Activated CD8-positive, alpha-beta T cell treated with anti-CD3 and anti-CD28 coated beads for 36 hours (primary cell): Measurements from ENCODE around the gene SERPINA12. TPM values are rescaled to one million over a fixed set of nuclear protein-coding genes. Genes with fewer than 3 reads are reported as not detected.

Source experiments
- ATAC-seq: fragments of 200-7000 bp; cut with Tn5 transposase; one replicate; pipeline ENCODE4 v1.10.0; 2021; ENCODE audit warnings: mild to moderate bottlenecking, moderate library complexity
- CTCF ChIA-PET: fragments of 350-600 bp; sonication (Branson Sonifier 250); formaldehyde crosslinking; loops from one replicate; lab custom pipeline; 2021; ENCODE audit warnings: antibody characterized with exemption; lab: Charles Lee
- POLR2A ChIA-PET: fragments of 350-600 bp; sonication (Branson Sonifier 250); formaldehyde crosslinking; loops from one replicate; lab custom pipeline; 2021; ENCODE audit warnings: antibody characterized with exemption; lab: Charles Lee
- DNase-seq: peaks from one replicate; pipeline ENCODE4 v3.0.0-alpha.2; 2020
- H3K27ac Mint-ChIP-seq: one replicate; pipeline ENCODE4 v1.8.0; 2021; ENCODE audit warnings: mild to moderate bottlenecking, mixed read lengths
- H3K27me3 Mint-ChIP-seq: one replicate; pipeline ENCODE4 v1.8.0; 2021; ENCODE audit warnings: mixed read lengths
- H3K36me3 Mint-ChIP-seq: one replicate; pipeline ENCODE4 v1.8.0; 2021; ENCODE audit warnings: low read depth, mixed read lengths
- H3K4me1 Mint-ChIP-seq: one replicate; pipeline ENCODE4 v1.8.0; 2021; ENCODE audit warnings: low read depth, mixed read lengths
- H3K4me3 Mint-ChIP-seq: one replicate; pipeline ENCODE4 v1.8.0; 2021; ENCODE audit warnings: mild to moderate bottlenecking, moderate library complexity, mixed read lengths
- H3K9me3 Mint-ChIP-seq: one replicate; pipeline ENCODE4 v1.8.0; 2021; ENCODE audit warnings: mixed read lengths
- CTCF ChIP-seq: fragments of 200-600 bp; IDR thresholded peaks from one replicate; pipeline ENCODE4 v1.8.0; 2022; ENCODE audit warnings: antibody characterized with exemption, mild to moderate bottlenecking
- intact Hi-C: fragments of 100-400 bp; cut with micrococcal nuclease; formaldehyde crosslinking; loops from one replicate; pipeline ENCODE4 v1.10.0; 2022
- total RNA-seq, 2 experiments: library from RNA; stranded (reverse); gene quantifications; one replicate each; pipeline ENCODE4 v1.2.3, GENCODE V29; 2021

Gene SERPINA12
- total RNA-seq, 2 experiments from 2014 or later: not detected

- Mint-ChIP-seq H3K4me3 (no peak overlapping the region), H3K27ac (no peak overlapping the region), H3K27me3 (peaks cover 9% of the 10 kb centered on the region), H3K4me1 (no peaks in the 10 kb centered on the region), H3K9me3 (peaks cover 11% of the 10 kb centered on the region), H3K36me3 (no peaks in the 10 kb centered on the region)
- intact Hi-C loops: no loop called here
- DNase-seq: no peak
- ChIA-PET POLR2A (interaction anchor here (0.7 kb wide), 1 partner anchor 28 kb away, joined by 3 read pairs; no protein-coding TSS in a partner anchor), CTCF (no interaction called here)
- no peak for TF ChIP-seq CTCF
- no peak for ATAC-seq
Measured at GRCh38 chr14:94466706-94467370, 42.4 kb downstream of the SERPINA12 start.

- intact Hi-C loops: no loop called here
- DNase-seq: no peak
- H3K9me3 Mint-ChIP-seq: peaks cover 11% of the 10 kb centered on the region
- no peak for ATAC-seq
- H3K4me1 Mint-ChIP-seq: no peaks in the 10 kb centered on the region
- ChIA-PET POLR2A (no interaction called here), CTCF (no interaction called here)
- H3K27ac Mint-ChIP-seq: no peak overlapping the region
- TF ChIP-seq CTCF: no peak
- H3K27me3 Mint-ChIP-seq: peaks cover 14% of the 10 kb centered on the region
- no peaks in the 10 kb centered on the region for H3K36me3 Mint-ChIP-seq
- no peak overlapping the region for H3K4me3 Mint-ChIP-seq
Measured at GRCh38 chr14:94465042-94465441, 44.2 kb downstream of the SERPINA12 start.

- Mint-ChIP-seq H3K9me3 (peaks cover 11% of the 10 kb centered on the region), H3K4me3 (no peak overlapping the region), H3K27ac (no peak overlapping the region), H3K27me3 (peaks cover 14% of the 10 kb centered on the region), H3K4me1 (no peaks in the 10 kb centered on the region), H3K36me3 (no peaks in the 10 kb centered on the region)
- DNase-seq: no peak
- ATAC-seq: no peak
- intact Hi-C loops: no loop called here
- POLR2A ChIA-PET: no interaction called here
- TF ChIP-seq CTCF: no peak
- CTCF ChIA-PET: no interaction called here
Measured at GRCh38 chr14:94464290-94464689, 45.0 kb downstream of the SERPINA12 start.

GRCh38 chr14:94462763-94463572 is 46.3 kb downstream of the SERPINA12 start:
- DNase-seq (no peak), ATAC-seq (no peak)
- Mint-ChIP-seq H3K4me3 (no peak overlapping the region), H3K9me3 (peaks cover 11% of the 10 kb centered on the region), H3K27ac (no peak overlapping the region), H3K27me3 (peaks cover 14% of the 10 kb centered on the region), H3K4me1 (no peaks in the 10 kb centered on the region), H3K36me3 (no peaks in the 10 kb centered on the region)
- intact Hi-C loops: no loop called here
- ChIA-PET POLR2A (no interaction called here), CTCF (no interaction called here)
- TF ChIP-seq CTCF: no peak

GRCh38 chr14:94462219-94462551 is 47.1 kb downstream of the SERPINA12 start:
- no peaks in the 10 kb centered on the region for H3K4me1 Mint-ChIP-seq

More at GRCh38 chr14:94462219-94462551, 47.1 kb downstream of the SERPINA12 start:
- Mint-ChIP-seq H3K36me3 (no peaks in the 10 kb centered on the region), H3K4me3 (no peak overlapping the region), H3K9me3 (peaks cover 11% of the 10 kb centered on the region), H3K27me3 (peaks cover 14% of the 10 kb centered on the region), H3K27ac (no peak overlapping the region)
- no peak for DNase-seq
- ChIA-PET POLR2A (no interaction called here), CTCF (no interaction called here)
- ATAC-seq: no peak
- TF ChIP-seq CTCF: no peak
- intact Hi-C loops: no loop called here
